Large intestine (tissue), 3 donors: ENCODE data around the gene MINDY2. TPM values are rescaled to one million over a fixed set of nuclear protein-coding genes. Genes with fewer than 3 reads are reported as not detected.
"Not testable (repeated sequence)": the region's sequence is repeated elsewhere in the genome, so short reads cannot be mapped to it uniquely, and the experiment has no call there.

Experiments used
- DNase-seq, 2 donors: peaks; one replicate each; pipeline versions ENCODE4 v3.0.0 to v3.0.0-alpha.2; 2013
- H3K27ac ChIP-seq: one replicate; pipeline ENCODE4 v1.5.1; 2013; ENCODE audit warnings: low read length
- H3K27me3 ChIP-seq: 2 replicates; pipeline ENCODE4 v1.6.1; 2013; ENCODE audit warnings: low read length; ENCODE audit not compliant: control insufficient read depth, insufficient read depth
- H3K36me3 ChIP-seq: 2 replicates; pipeline ENCODE4 v1.6.1; 2013; ENCODE audit warnings: low read length; ENCODE audit not compliant: control insufficient read depth, insufficient read depth
- H3K4me1 ChIP-seq: one replicate; pipeline ENCODE4 v1.6.1; 2013; ENCODE audit warnings: low read length; ENCODE audit not compliant: control insufficient read depth, insufficient read depth
- H3K4me3 ChIP-seq: one replicate; pipeline ENCODE4 v1.5.1; 2013; ENCODE audit warnings: low read length
- H3K9me3 ChIP-seq: one replicate; pipeline ENCODE4 v1.6.1; 2013; ENCODE audit warnings: mild to moderate bottlenecking, low read depth, low read length, moderate library complexity; ENCODE audit not compliant: control insufficient read depth
- WGBS: methylation state at CpG from one replicate; pipeline ENCODE4 v1.1.5; 2013; ENCODE audit warnings: low lambda C conversion rate; ENCODE audit not compliant: insufficient coverage; 5-methylcytosine and 5-hydroxymethylcytosine counted together
- polyA plus RNA-seq: library from polyadenylated mRNA; unstranded; fragments of 120-200 nt; gene quantifications from one replicate; pipeline ENCODE4 v1.2.1, GENCODE V29; 2013

MINDY2 gene
- polyA plus RNA-seq, 1 donor, result 12.3 TPM

DNA sequence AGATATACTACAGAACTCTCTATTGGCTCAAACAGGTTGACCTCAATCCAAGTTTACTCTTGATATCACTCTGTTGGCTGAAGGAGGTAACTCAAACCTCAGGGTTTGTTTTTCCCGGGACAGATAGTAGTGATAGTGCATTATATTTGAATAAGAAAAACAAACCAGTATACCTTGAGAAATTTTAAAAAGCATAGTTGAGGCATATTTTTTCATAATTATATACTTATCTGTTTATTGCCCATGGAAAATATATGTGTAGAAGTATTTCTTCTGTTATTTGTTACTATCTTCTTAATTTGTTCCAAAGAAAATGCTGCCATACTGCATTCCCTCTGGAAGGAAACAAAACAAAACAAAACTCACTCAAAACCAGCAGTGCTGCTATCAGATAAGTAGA lies 85.5 kb downstream of the MINDY2 start:
- not testable (repeated sequence) for H3K9me3 ChIP-seq, H3K36me3 ChIP-seq, H3K27me3 ChIP-seq, H3K27ac ChIP-seq, H3K4me3 ChIP-seq, H3K4me1 ChIP-seq, DNase-seq
- 50% methylated on average over 1 of the region's 1 CpG for WGBS

GRCh38 chr15:58862326-58862725 lies 91.2 kb downstream of the MINDY2 start:
- H3K27me3 ChIP-seq, result no peaks in the 10 kb centered on the region
- WGBS, result 100% methylated on average over 1 of the region's 2 CpGs
- DNase-seq, result no peak
- no peak overlapping the region for H3K4me3 ChIP-seq
- no peak overlapping the region for H3K27ac ChIP-seq
- H3K4me1 ChIP-seq, result peaks cover 6% of the 10 kb centered on the region
- H3K36me3 ChIP-seq, result peaks cover under 1% of the 10 kb centered on the region
- peaks cover 4% of the 10 kb centered on the region for H3K9me3 ChIP-seq

- Histone ChIP-seq H3K4me1 (peaks cover 6% of the 10 kb centered on the region), H3K9me3 (peaks cover 4% of the 10 kb centered on the region), H3K27ac (peak overlapping the region; percentile 89), H3K4me3 (peak overlapping the region; percentile 63), H3K27me3 (no peaks in the 10 kb centered on the region), H3K36me3 (peaks cover 12% of the 10 kb centered on the region)
- peak; percentile 94 to 98 for DNase-seq
- WGBS, result 20% methylated on average over 1 of the region's 54 CpGs
Measured at GRCh38 chr15:58864602-58865424, 93.7 kb downstream of the MINDY2 start.

- H3K27ac ChIP-seq, result peak overlapping the region; percentile 89
- DNase-seq, result peak; percentile 19 to 74
- H3K4me1 ChIP-seq, result peaks cover 6% of the 10 kb centered on the region
- no CpG with 5 or more reads among the region's 15 CpGs for WGBS
- H3K36me3 ChIP-seq, result peaks cover 12% of the 10 kb centered on the region
- H3K27me3 ChIP-seq, result no peaks in the 10 kb centered on the region
- peak overlapping the region; percentile 63 for H3K4me3 ChIP-seq
- peaks cover 4% of the 10 kb centered on the region for H3K9me3 ChIP-seq
Measured at GRCh38 chr15:58865425-58865880, 94.4 kb downstream of the MINDY2 start.

- no peak overlapping the region for H3K4me3 ChIP-seq
- WGBS, result no CpG with 5 or more reads among the region's 4 CpGs
- no peaks in the 10 kb centered on the region for H3K27me3 ChIP-seq
- H3K36me3 ChIP-seq, result peaks cover 12% of the 10 kb centered on the region
- DNase-seq, result no peak
- H3K9me3 ChIP-seq, result peaks cover 4% of the 10 kb centered on the region
- peaks cover 6% of the 10 kb centered on the region for H3K4me1 ChIP-seq
- no peak overlapping the region for H3K27ac ChIP-seq
Measured at GRCh38 chr15:58867926-58868325, 96.8 kb downstream of the MINDY2 start.

GRCh38 chr15:58870451-58870850 lies 99.3 kb downstream of the MINDY2 start:
- no peak overlapping the region for H3K4me3 ChIP-seq
- no peak overlapping the region for H3K27ac ChIP-seq
- 60% methylated on average over 1 of the region's 4 CpGs for WGBS
- H3K27me3 ChIP-seq, result no peaks in the 10 kb centered on the region
- H3K36me3 ChIP-seq, result peaks cover 12% of the 10 kb centered on the region
- no peaks in the 10 kb centered on the region for H3K4me1 ChIP-seq
- peaks cover 4% of the 10 kb centered on the region for H3K9me3 ChIP-seq
- DNase-seq, result no peak

GRCh38 chr15:58873267-58873666 lies 102.2 kb downstream of the MINDY2 start:
- no CpG with 5 or more reads among the region's 1 CpG for WGBS
- H3K27me3 ChIP-seq, result no peaks in the 10 kb centered on the region
- peaks cover 14% of the 10 kb centered on the region for H3K36me3 ChIP-seq
- H3K4me3 ChIP-seq, result no peak overlapping the region
- no peaks in the 10 kb centered on the region for H3K9me3 ChIP-seq
- no peaks in the 10 kb centered on the region for H3K4me1 ChIP-seq
- no peak for DNase-seq
- no peak overlapping the region for H3K27ac ChIP-seq

- H3K36me3 ChIP-seq, result peaks cover 26% of the 10 kb centered on the region
- no peaks in the 10 kb centered on the region for H3K4me1 ChIP-seq
- no peak overlapping the region for H3K4me3 ChIP-seq
- no peak overlapping the region for H3K27ac ChIP-seq
- DNase-seq, result no peak
- H3K27me3 ChIP-seq, result no peaks in the 10 kb centered on the region
- H3K9me3 ChIP-seq, result no peaks in the 10 kb centered on the region
Measured at GRCh38 chr15:58875343-58875742, 104.2 kb downstream of the MINDY2 start.

DNA sequence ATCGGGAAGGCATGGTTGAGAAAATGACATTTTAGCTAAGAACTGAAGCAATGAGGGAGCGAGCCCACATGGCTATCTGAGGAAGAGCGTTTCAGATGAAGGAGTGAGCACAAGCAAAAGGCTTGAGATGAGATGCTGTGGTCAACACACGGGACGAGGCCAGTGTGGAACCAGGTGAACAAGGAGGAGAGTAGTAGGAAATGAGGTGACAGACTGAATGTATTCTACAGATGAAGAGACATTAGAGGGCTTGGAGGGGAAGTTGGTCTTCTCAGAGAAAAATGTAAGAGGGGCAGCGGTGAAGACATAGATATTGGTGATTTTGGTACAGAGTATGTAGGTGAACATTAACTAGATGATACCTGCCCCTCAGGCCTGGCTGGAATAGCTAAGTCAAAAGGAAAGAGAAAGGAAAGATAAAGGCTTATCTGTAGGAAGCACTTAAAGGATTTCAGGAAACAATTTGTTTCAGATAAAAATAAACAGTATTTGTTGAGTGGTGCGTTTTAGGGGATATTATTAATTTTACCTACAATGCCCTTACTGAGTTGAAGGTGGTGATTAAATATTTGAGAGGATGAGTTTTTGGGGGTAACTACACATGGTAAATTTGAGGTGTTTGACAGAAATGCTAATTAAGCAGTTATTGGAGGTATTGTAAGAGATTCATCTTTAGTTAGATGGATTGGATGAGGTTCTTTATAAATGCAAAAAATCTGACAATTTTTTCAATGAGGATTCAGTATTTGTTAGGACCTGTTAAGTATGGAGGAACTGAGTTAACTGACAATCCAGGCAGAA lies 105.4 kb downstream of the MINDY2 start:
- peaks cover 38% of the 10 kb centered on the region for H3K36me3 ChIP-seq
- peak; percentile 4 to 53 for DNase-seq
- no peaks in the 10 kb centered on the region for H3K4me1 ChIP-seq
- H3K27ac ChIP-seq, result no peak overlapping the region
- WGBS, result 60% methylated on average over 1 of the region's 7 CpGs
- no peaks in the 10 kb centered on the region for H3K27me3 ChIP-seq
- H3K4me3 ChIP-seq, result no peak overlapping the region
- H3K9me3 ChIP-seq, result no peaks in the 10 kb centered on the region

- Histone ChIP-seq H3K9me3 (no peaks in the 10 kb centered on the region), H3K4me3 (no peak overlapping the region), H3K27me3 (no peaks in the 10 kb centered on the region), H3K27ac (no peak overlapping the region), H3K4me1 (no peaks in the 10 kb centered on the region), H3K36me3 (peaks cover 54% of the 10 kb centered on the region)
- WGBS, result 89% methylated on average over 3 of the region's 12 CpGs
- DNase-seq, result no peak
Measured at GRCh38 chr15:58877999-58878825, 107.1 kb downstream of the MINDY2 start.
